IPS-18c (cell line): ENCODE measurements around the gene WIPF3.
"Not testable (repeated sequence)": the region's sequence is repeated elsewhere in the genome, so short reads cannot be mapped to it uniquely, and the experiment has no call there.

ENCODE experiments used
- H3K4me3 ChIP-seq: 2 replicates; pipeline ENCODE4 v1.7.0; 2013; ENCODE audit warnings: low read depth, mild to moderate bottlenecking, low read length, moderate library complexity; ENCODE audit not compliant: insufficient read depth
- H3K9me3 ChIP-seq: one replicate; pipeline ENCODE4 v1.6.1; 2013; ENCODE audit warnings: mild to moderate bottlenecking, low read length, moderate library complexity; ENCODE audit not compliant: control insufficient read depth, insufficient read depth

Gene WIPF3

DNA sequence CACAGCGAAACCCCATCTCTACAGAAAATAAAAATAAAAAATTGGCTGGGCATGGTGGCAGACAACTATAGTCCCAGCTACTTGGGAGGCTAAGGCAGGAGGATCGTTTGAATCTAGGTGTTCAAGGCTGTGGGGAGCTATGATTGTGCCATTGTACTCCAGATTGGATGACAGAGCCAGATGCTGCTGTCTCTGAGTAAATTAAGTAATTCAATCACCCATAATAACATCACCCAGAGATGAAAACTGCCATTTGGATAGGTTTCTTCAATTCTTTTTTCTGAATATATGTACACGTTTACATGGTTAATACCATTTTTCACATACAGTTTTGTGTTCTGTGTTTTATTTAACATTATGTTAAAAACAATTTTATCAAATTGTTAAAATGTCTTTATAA is 79.3 kb downstream of the WIPF3 start:
- Histone ChIP-seq H3K9me3 (no peaks in the 10 kb centered on the region), H3K4me3 (no peak overlapping the region)

DNA sequence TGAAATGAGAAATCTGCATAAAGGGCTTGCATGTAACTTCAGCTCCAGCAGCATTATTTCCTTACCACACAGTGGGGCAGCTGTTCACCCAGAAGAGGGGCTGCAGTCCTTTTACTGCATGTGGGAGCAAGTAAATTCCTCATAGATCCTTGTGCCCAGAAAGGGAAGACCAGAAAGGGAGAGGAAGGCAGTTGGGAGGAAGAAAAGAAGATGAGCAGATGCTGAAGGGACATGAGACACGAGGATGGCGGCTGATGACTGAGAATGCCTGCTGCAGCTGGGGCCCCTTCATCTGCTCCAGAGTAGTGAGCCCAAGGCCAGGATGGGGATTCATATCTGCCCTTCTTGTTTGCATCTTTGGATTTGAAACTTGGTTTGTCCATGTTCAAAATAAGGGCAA is 80.5 kb downstream of the WIPF3 start:
- H3K4me3 ChIP-seq = no peak overlapping the region
- no peaks in the 10 kb centered on the region for H3K9me3 ChIP-seq

DNA sequence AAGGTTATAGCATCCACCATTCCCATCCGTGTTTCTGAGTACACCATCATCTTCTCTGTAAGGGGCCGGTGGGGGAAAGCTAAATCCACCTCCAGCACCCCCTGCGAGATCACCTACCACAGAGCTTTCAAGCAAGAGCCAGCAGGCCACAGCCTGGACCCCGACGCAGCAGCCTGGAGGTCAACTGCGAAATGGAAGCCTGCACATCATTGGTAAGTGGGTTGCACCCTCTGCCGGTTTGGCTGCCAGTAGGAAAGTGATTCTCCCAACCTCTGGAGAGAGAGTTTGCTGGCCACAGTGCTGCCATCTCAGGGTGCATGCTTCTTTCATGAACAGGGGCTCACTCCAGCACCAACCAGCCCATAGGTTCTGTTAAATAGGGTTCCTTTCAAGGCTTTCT is 81.7 kb downstream of the WIPF3 start:
- Histone ChIP-seq H3K9me3 (no peaks in the 10 kb centered on the region), H3K4me3 (no peak overlapping the region)

DNA sequence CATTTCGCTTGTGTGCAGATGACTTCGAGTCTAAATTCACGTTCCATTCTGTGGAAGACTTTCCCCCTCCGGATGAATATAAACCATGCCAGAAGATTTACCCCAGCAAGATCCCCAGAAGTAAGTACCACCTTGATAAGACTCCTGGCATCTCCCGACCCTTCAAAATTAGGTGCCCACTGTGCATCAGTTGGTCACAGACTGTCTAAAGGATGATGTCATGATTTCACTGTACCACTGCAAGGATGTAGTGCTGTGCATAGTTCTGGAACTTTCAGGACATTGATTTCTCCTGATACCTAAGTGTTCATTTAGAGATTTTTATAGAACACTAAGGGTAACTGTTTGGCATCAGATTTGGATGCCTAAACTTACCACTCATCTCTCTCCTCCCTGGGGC is 83.0 kb downstream of the WIPF3 start:
- Histone ChIP-seq H3K9me3 (no peaks in the 10 kb centered on the region), H3K4me3 (no peak overlapping the region)

DNA sequence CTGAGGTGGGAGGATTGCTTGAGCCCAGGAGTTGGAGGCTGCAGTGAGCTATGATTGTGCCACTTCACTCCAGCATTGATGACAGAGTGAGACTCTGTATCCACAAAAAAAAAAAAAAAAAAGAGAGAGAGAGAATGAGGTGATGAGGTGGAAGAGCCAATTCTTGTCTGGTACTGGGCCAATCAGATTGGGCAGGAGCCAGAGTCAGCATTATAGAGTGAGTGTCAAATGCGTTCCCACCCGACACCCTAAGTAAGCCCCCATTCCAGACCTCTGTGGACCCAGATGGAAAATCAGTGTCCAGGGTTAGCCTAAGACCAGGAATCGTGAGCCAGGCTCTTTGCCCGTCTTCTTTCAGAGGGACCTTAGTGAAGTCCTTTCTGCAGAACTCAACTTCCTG is 83.9 kb downstream of the WIPF3 start:
- no peaks in the 10 kb centered on the region for H3K9me3 ChIP-seq
- no peak overlapping the region for H3K4me3 ChIP-seq

DNA sequence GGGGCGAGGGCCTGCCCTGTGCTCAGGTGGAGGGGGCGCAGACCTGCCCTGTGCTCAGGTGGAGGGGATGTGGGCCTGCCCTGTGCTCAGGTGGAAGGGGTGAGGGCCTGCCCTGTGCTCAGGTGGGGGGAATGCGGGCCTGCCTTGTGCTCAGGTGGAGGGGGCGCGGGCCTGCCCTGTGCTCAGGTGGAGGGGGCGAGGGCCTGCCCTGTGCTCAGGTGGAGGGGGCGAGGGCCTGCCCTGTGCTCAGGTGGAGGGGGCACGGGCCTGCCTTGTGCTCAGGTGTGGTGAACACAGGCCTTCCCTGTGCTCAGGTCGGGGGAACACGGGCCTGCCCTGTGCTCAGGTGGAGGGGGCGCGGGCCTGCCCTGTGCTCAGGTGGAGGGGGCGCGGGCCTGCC is 84.5 kb downstream of the WIPF3 start:
- H3K4me3 ChIP-seq, H3K9me3 ChIP-seq: not testable (repeated sequence)

DNA sequence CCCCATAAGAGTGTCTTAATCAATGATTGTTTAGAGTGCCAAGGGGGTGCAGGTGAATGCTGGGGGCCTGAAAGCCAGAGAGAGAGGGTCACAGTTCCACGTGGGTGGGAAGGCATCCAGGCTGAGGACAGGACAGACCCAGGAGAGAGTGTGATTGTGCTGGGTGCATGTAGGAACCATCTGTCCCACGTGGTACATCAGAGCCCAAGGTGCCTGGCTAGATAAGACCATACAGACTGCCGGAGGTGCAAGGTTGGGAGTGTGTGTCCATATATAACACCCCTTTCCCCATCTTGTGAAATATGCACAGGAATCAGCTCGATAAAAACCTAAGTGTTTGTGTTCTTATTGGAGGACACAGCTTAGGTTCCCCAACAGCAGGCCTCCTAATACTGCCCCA is 85.5 kb downstream of the WIPF3 start:
- Histone ChIP-seq H3K4me3 (no peak overlapping the region), H3K9me3 (no peaks in the 10 kb centered on the region)

DNA sequence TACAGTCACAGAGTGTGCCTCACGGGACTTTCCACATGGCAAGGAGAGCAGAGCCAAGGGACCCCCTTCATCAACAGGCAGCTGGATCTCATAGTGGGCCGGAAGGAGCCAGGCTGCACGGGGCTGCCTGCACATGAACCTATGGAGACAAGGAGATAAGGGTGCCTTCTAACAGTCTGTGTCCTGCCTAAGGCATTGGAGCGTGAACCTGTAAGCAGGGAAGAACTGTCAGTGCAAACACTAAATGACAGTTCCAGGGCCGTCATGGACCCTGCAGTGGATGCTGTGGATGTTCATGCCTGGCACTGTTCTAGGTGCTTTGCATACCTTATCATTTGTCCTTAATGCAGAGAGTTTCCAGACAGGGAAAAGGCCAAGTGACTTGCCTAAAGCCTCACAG is 85.9 kb downstream of the WIPF3 start:
- Histone ChIP-seq H3K4me3 (no peak overlapping the region), H3K9me3 (no peaks in the 10 kb centered on the region)

DNA sequence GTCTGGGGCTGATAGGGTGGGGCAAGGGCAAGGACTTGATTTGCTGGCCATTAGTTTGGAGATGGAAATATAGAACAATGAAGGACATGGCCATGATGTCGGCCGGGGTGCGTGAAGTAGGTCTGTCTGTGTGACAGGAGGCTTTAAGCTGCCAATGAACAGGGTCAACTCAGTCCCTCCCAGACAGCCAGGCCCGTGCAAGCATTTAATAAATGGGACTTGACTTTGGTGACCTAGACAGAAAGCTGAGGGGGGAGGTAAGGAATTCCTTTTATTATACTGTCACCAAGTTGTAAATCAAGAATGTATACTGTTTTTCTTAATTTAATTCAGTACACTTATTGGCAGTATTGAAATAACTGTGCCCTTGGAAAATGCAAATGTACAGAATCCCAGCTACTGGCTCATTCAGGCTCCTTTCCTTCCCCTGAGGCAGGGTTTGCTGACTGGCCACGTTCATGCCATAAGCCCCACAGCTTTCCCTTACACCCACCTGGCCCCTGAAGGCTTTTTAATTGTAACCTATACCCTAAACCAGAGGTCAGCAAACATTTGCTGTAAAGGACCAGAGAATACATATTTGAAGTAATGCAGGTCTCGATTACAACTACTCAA is 87.2 kb downstream of the WIPF3 start:
- H3K4me3 ChIP-seq = no peak overlapping the region
- no peaks in the 10 kb centered on the region for H3K9me3 ChIP-seq

DNA sequence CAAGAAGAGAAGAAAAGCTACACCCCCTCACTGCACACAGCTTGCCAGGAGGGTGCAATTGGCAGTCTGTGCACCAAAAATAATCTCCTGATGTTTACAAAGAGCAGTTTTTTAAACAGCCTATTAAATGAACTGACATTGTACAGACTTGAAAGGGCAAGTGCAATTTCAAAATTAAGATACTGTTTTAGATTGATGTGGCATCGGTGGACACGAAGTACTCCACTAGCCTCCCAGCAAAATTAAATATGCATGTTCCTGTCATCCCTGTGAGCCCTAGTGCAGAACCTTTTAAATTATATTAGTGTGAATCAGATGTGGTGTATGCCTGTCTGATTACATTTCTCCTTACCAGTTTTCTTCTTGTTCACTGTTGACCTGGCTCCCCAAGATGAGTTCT is 87.9 kb downstream of the WIPF3 start:
- no peak overlapping the region for H3K4me3 ChIP-seq
- H3K9me3 ChIP-seq = no peaks in the 10 kb centered on the region

DNA sequence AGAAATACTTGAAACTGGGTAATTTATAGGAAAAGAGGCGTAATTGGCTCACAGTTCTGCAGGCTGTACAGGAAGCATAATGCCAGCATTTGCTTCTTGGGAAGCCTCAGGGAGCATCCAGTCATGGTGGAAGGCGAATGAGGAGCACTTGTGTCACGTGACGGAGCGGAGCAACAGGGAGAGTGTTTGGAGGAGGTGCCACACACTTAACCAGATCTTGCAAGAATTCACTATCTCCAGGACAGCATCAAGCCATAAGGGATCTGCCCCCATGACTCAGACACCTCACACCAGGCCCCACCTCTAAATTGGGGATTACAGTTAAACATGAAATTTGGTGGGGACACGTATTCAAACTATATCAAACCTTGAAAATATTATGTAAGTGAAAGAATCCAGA is 89.3 kb downstream of the WIPF3 start:
- Histone ChIP-seq H3K9me3 (no peaks in the 10 kb centered on the region), H3K4me3 (no peak overlapping the region)

DNA sequence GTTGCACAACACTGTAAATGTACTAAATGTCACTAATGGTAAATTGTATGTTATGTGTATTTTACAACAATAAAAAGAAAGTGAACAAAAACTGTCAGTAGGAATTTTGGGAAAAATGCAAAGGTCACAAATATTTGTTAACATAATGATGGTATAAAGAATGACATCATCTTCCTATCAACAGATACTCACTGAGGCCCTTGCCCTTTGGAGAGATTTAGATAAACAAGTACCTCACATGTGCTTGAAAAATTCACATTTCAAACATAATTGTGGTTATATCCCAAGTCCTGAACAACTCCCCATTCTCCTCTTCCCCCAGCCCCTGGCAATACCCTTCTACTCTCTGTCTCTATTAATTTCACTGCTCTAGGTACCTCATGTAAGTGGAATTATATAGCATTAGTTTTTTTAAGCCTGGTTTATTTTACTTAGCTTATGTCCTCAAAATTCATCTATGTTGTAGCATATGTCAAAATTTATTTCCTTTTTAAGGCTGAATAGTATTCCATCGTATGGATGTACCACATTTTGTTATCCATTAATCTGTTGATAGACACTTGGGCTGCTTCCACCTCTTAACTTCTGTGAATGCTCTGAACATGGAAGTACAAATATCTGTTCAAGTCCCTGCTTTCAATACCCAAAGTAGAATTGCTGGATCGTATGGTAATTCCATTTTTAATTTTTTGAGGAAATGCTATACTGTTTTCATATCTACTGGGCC is 90.5 kb downstream of the WIPF3 start:
- Histone ChIP-seq H3K9me3 (no peaks in the 10 kb centered on the region), H3K4me3 (no peak overlapping the region)

DNA sequence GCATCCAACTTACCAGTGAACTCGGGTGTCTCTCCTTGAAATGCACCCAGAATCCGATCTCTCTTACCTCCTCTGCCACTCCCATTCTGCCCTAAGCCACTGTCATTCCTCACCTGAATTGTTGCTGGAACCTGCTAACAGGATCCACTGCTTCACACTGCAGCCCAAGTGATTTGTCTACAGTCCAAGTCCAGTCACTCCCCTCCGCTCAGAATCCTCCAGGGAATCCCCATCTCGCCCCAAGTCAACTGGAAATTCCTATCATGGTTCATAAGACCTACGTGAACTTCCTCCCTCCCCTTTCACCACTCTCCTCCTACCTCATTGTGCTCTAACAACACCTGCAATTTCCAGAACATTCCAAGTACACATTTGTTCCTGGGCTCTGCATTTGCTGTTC is 92.0 kb downstream of the WIPF3 start:
- Histone ChIP-seq H3K4me3 (no peak overlapping the region), H3K9me3 (no peaks in the 10 kb centered on the region)

DNA sequence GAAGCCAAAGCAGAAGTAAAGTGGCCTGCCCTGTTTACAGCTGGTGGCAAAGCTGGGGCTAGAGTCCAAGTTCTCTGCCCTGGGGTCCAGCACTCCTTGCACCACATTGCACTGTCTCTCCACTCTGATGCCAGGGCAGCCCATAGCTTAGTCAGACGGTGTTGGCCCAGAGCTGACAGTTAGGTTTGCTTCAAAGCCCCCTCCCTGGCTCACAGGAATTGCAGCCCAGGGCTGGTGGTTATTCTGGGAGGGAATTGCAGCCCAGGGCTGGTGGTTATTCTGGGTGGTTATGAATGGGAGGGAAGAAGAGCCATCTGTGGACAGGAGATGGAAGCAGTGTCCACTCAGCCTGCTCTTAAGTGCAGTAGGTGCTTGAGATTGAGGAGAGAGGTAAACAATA is 94.4 kb downstream of the WIPF3 start:
- no peak overlapping the region for H3K4me3 ChIP-seq
- H3K9me3 ChIP-seq = no peaks in the 10 kb centered on the region

DNA sequence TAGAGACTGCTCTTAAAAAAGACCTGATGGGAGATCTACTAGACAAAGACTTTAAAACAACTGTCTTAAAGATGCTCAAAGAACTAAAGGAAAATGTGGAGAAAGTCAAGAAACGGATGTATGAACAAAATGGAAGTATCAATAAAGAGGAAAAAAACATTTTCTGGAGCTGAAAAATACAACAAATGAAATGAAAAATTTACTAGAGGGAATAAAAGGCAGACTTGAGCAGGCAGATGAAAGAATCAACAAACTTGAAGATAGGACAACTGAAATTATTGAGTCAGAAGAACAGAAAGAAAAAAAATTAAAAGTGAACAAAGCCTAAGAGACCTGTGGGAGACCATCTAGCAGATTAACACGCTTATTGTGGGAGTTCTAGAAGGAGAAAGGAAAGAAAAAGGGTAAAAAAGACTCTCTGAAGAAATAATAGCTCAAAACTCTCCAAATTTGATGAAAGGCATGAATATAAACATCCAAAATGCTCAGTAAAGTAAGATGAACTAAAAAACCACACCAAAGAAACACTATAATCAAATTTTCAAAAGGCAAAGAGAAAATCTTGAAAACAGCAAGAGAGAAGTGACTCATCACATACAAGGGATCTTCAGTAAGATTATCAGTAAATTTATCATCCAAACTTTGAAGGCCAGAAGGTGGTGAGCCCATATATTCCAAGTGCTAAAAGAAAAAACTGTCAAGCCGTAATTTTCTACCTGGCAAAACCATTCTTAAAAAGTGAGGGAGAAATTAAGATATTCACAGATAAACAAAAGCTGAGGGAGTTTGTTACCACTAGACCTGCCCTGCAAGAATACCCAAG is 100.1 kb downstream of the WIPF3 start:
- Histone ChIP-seq H3K9me3 (no peaks in the 10 kb centered on the region), H3K4me3 (no peak overlapping the region)

DNA sequence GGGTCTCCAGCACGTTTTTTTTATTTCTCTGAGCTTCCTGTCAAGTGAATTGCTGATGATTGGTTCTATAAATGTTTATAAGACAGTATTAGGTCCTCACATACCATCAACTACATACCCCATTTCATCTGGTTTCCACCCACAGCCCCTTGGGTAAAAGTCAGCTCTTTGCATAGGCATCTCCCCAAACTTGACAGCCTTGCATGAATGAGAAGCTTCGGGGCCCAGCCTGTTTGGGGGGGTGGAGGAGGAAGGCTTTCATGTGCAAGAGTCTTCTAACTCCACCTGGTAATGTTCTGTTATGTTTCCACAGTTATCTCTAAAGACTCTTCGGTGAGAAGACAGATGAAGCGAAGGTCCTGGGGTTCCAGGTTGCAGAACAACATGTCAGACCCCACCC is 107.9 kb downstream of the WIPF3 start:
- Histone ChIP-seq H3K9me3 (no peaks in the 10 kb centered on the region), H3K4me3 (no peak overlapping the region)

DNA sequence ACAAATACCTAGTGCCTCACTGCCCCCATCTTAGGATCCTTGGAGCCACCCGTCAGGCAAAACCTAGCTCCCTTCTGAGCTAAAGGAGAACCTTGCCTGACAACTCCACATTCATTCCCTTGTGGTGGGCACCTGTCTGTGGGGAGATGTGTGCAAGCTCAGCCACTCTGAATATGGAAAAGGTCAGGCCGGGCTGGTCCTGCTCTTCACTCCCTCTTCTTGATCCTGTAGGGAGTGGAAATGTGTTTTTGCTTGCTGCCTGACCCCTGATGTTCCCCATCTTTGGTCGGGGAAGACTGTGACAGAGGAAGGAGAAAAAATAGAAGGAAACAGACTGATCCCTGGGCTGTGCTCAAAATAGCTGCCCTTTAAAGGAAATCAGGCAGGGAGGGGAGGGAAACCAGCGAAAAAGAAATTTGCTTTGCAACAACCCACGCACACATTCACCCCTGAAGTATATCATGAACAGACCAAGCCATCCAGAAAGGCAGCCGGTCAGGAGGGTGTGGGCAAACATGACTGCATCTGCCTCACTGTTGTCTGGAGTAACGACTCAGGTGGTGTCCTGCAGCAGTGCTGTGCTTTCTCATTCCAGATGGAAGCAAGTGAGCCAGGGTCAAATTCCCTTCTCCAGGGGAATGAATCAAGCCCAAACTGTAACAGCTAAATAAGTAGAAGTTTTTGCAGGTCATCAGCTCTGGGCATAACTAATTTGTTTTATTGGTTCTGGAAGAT is 109.3 kb downstream of the WIPF3 start:
- Histone ChIP-seq H3K4me3 (no peak overlapping the region), H3K9me3 (no peaks in the 10 kb centered on the region)

DNA sequence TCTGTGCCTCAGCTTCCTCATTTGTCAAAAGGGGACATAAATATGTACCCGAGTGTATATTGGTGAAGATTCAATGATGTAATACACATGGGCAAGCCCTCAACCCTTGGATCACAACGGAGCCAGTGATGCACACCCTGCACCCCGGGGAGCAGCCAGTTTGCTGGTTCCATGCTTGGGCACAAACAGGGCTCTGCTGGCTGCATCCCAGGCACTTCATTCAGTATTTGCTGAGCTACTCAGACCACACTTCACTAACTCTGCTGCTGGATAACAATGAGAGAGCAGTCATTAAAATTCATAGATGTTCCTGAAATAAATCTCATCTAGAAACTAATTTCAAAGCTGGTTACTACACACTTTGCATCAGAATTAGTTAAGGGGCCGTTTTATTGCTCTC is 111.3 kb downstream of the WIPF3 start:
- H3K4me3 ChIP-seq = no peak overlapping the region

More for the DNA sequence above, 111.3 kb downstream of the WIPF3 start:
- no peaks in the 10 kb centered on the region for H3K9me3 ChIP-seq
